GOT3 (cell line): ENCODE results near the gene OAS3.
"Not testable (repeated sequence)": the region's sequence is repeated elsewhere in the genome, so short reads cannot be mapped to it uniquely, and the experiment has no call there.

Experiments used
- DNase-seq: peaks from one replicate; lab custom pipeline; 2025; ENCODE audit warnings: mixed read lengths; lab: John Stamatoyannopoulos, UW

The OAS3 gene

GRCh38 chr12:112927475-112927874 is 10.8 kb upstream of the OAS3 start:
- DNase-seq: no peak

GRCh38 chr12:112927925-112928324 is 10.3 kb upstream of the OAS3 start:
- DNase-seq: no peak

- no peak for DNase-seq
Observed at GRCh38 chr12:112928978-112929377, 9.3 kb upstream of the OAS3 start.

GRCh38 chr12:112929715-112930114 is 8.6 kb upstream of the OAS3 start:
- DNase-seq: no peak

- DNase-seq: no peak
Observed at GRCh38 chr12:112930350-112930749, 7.9 kb upstream of the OAS3 start.

GRCh38 chr12:112932485-112933128 is 5.7 kb upstream of the OAS3 start:
- DNase-seq: no peak

GRCh38 chr12:112933129-112933505 is 5.2 kb upstream of the OAS3 start:
- DNase-seq: no peak

- DNase-seq: no peak
Observed at GRCh38 chr12:112936264-112936663, 2.0 kb upstream of the OAS3 start.

GRCh38 chr12:112936927-112937326 is 1.3 kb upstream of the OAS3 start:
- no peak for DNase-seq

- no peak for DNase-seq
Observed at GRCh38 chr12:112938751-112939150, 477 bp downstream of the OAS3 start.

- DNase-seq: no peak
Observed at GRCh38 chr12:112939761-112940381, 1.6 kb downstream of the OAS3 start.

GRCh38 chr12:112941528-112942335 is 3.5 kb downstream of the OAS3 start:
- DNase-seq: no peak

- DNase-seq: no peak
Observed at GRCh38 chr12:112942572-112942971, 4.3 kb downstream of the OAS3 start.

GRCh38 chr12:112944024-112944690 is 5.9 kb downstream of the OAS3 start:
- DNase-seq: no peak

GRCh38 chr12:112945515-112945914 is 7.2 kb downstream of the OAS3 start:
- no peak for DNase-seq

GRCh38 chr12:112946236-112947000 is 8.1 kb downstream of the OAS3 start:
- DNase-seq: no peak

GRCh38 chr12:112947314-112947713 is 9.0 kb downstream of the OAS3 start:
- no peak for DNase-seq

GRCh38 chr12:112947761-112948160 is 9.5 kb downstream of the OAS3 start:
- no peak for DNase-seq

- DNase-seq: no peak
Observed at GRCh38 chr12:112948806-112949205, 10.5 kb downstream of the OAS3 start.

GRCh38 chr12:112950701-112951100 is 12.4 kb downstream of the OAS3 start:
- DNase-seq: no peak

- not testable (repeated sequence) for DNase-seq
Observed at GRCh38 chr12:112957125-112957524, 18.9 kb downstream of the OAS3 start.

- DNase-seq: no peak
Observed at GRCh38 chr12:112961074-112961473, 22.8 kb downstream of the OAS3 start.
